ENCODE results near the gene INF2. TPM values are rescaled to one million over a fixed set of nuclear protein-coding genes. Genes with fewer than 3 reads are reported as not detected.
"Not testable (repeated sequence)": the region's sequence is repeated elsewhere in the genome, so short reads cannot be mapped to it uniquely, and the experiment has no call there.

INF2 gene
- total RNA-seq, 1 donor from 2014 or later, result 25.3 TPM

- DNase-seq (ENCODE audit: low read depth in 2 of 2), result peak in 1 of 2 donors; percentile 7
Observed at GRCh38 chr14:104734991-104735779, 45.8 kb downstream of the INF2 start.

DNA sequence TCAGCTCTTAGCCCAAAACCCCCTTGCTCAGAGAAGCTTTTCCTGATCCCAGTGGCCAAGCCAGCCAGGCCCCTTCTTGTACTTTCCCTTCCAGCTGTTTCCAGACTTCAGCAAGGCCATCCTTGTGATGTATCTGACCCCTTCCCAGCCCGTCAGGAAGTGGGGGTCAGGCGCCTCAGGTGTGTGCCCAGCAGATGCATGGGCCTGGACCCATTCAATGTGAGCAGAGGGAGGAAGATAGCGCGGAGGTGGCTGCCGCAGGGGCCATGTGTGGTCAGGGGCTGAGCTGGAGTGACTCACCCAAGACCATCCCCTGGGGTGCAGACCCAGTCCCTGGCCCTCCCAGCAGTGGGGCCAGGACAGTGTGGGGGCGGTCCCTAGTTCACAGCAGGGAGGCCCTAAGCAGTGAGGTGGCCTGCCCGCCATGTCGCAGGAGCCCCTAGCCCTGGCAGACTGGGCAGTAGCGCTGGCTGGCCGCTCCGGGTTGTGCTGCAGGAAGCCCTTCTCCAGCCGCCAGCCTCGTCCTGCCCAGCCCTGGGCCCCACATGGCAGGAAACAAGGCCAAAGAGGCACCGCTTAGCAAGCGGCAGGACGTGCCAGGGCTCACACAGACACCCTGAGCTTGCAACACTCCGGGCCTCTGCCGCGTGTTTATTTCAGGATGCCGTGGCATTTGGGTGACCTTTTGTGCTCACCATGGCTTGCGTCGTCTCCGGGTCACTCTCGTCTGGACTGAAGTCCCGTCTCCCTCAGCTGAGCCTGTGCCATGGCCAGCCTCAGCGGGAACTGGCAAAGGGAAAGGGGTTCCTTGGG is 46.6 kb downstream of the INF2 start:
- peak; percentile 85 to 88 for DNase-seq (ENCODE audit: low read depth in 2 of 2)

DNA sequence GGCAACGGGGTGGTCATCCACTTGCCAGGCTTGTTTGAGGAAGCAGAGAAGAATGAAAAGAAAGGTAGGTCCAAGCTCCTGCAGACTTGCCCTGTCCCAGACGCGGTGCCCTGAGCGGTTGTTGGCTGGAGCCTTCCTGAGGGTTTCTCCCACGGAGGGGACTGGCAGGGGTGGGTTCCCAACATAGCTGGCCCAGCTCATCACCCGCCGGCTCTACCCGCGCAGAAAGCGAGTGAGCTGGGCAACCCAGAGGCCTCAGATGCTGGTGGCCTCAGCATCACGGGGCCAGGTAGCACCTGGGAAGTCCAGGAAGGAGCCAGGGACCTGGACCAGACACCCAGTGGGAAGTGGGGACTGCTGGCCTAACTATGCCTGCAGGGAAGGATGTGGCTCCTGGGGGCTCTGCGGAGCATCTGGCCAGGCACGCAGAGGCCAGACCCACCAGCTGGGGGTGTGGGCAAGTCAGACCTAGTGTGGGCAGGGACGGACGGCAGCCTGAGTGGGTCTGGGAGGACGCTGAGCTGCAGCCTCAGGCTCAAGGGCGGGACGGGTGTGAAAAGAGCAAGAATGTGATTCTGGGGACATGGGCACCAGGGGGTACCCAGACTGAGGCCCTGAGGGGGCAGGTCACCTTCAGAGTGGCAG is 49.1 kb downstream of the INF2 start:
- DNase-seq (ENCODE audit: low read depth in 2 of 2), result no peak

DNA sequence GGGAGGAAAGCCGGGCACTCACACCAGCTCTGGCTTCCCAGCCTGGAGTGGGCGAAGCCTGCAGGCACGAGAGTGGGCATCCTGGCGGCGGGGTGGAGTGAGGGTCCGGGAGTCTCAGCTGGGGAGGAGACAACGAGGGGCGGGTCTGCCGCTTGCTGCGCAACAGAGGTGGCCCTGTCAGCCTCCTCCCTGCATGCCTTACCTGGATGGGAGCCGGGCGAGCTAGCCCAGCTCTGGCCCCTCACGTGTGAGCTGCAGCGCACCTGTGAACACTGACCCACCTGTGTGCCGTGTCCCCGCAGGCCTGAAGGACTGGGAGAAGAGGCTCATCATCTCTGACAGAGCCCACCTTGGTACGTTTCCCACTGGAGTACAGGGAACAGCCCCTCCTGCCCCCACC is 49.6 kb downstream of the INF2 start:
- no peak for DNase-seq (ENCODE audit: low read depth in 2 of 2)

GRCh38 chr14:104739546-104740516 is 50.4 kb downstream of the INF2 start:
- DNase-seq (ENCODE audit: low read depth in 2 of 2), result no peak

- no peak for DNase-seq (ENCODE audit: low read depth in 2 of 2)
Observed at GRCh38 chr14:104741108-104741802, 51.8 kb downstream of the INF2 start.

DNA sequence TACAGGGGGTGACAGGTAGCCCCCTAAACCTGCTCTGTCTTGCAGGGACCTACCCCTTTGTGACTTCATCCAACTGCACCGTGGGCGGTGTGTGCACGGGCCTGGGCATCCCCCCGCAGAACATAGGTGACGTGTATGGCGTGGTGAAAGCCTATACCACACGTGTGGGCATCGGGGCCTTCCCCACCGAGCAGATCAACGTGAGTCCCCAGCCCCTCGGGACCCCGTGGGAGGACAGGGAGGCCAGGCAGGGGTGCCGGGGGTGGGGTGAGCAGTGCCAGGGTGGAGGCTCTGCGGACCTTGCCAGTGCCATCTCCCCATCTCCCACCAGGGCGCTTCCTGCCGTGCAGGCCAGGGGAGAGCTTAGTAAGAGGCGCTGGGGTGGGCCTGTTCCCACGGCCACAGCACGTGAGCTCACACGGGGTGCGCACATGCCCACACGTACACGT is 52.4 kb downstream of the INF2 start:
- DNase-seq (ENCODE audit: low read depth in 2 of 2), result no peak

DNA sequence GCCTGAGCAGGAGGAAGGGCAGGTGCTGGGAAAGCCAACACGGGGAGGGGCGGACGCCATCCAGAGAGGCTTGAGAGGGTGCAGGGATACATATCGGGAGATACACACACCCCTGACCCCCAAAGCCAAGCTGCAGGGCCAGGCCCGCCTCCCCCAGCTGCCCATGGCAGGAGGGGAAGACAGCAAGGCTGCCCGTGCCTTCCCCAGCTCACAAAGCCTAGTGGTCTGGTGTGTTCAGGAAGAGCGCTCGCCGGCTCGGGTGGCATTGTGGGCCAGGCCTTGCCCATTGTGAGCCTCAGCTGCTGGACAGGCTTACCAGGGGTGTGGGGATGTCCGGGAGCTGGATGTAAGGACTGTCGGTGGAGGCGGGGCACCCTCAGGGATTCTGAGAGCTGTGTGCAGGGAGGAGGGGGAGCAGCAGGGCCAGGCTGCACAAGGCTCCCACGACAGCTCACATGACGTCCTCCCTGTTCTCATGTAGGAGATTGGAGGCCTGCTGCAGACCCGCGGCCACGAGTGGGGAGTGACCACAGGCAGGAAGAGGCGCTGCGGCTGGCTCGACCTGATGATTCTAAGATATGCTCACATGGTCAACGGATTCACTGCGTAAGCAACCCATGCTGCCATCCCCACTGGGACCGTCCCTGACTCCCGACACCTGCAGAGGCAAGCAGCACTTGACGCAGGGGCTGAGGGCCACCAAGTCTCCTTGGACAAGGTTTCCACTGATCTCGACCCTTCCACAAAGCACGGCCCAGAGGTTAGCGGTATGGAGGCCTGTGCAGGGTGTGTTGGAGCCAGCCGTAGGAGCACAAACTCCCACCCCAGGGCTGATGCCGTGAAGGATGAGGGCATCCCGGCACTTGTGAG is 53.4 kb downstream of the INF2 start:
- DNase-seq (ENCODE audit: low read depth in 2 of 2), result no peak

- no peak for DNase-seq (ENCODE audit: low read depth in 2 of 2)
Observed at GRCh38 chr14:104743461-104744380, 54.3 kb downstream of the INF2 start.

GRCh38 chr14:104744484-104744883 is 55.1 kb downstream of the INF2 start:
- no peak for DNase-seq (ENCODE audit: low read depth in 2 of 2)

DNA sequence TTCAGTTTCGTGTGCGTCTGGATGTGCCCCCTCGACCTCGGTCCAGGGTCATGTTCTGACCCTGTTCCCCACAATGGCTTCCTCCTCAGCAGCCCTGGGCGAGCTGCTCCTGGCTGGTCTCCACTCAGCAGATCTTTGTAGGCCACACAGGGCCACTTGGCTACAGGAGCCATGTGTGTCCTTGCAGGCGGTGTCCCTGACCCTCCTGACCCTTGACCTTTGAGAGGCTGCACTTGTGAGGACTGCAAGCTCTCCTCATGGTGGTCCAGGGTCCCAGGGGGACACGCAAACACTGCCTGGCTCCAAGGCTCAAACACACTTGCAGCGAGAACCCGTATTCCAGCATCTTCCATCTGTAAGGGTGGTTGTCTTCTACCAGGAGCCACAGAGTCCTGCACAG is 56.0 kb downstream of the INF2 start:
- no peak for DNase-seq (ENCODE audit: low read depth in 2 of 2)

DNA sequence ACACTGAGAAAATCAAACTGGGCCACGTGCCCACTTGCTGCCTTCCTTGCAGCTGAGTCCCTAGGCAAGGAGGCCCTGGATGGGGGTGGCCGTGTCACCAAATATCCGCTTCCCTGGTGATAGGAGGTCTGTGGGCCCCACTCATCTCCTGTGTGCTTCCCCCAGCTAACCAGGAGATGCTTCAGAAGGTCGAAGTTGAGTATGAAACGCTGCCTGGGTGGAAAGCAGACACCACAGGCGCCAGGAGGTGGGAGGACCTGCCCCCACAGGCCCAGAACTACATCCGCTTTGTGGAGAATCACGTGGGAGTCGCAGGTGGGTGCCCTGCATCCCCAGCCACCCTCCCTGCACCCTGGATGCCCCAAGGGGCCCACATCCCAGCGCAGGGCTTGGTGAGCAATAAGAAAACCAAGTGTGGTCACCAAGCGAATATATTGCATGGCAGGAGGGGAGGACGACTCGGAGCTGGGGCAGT is 56.7 kb downstream of the INF2 start:
- DNase-seq (ENCODE audit: low read depth in 2 of 2), result no peak

DNA sequence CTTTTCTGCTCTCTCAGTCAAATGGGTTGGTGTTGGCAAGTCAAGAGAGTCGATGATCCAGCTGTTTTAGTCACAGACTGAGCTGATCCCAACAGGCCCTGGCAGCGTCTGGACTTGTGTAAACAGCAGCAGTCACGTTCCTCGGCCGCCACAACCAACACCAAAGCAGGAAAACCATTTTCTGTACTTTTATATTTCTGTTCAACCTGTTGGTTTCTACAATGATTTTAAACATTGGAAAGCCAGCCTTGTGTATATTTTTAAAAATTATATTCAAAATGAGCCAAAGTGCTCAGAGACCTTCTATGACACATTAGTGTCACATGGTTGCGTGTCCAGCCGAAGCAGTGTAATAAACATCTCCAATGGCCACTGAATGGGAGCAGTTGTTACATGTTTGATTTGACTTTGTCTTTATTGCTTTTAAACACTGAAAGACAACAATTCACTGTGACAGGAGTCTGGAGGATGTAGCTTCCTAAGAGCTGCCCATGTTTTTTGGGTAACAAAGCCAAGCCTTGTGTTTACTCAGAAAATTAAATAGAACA is 57.6 kb downstream of the INF2 start:
- no peak for DNase-seq (ENCODE audit: low read depth in 2 of 2)

GRCh38 chr14:104747876-104748275 is 58.5 kb downstream of the INF2 start:
- no peak for DNase-seq (ENCODE audit: low read depth in 2 of 2)

- no peak for DNase-seq (ENCODE audit: low read depth in 2 of 2)
Observed at GRCh38 chr14:104749111-104749649, 59.8 kb downstream of the INF2 start.

DNA sequence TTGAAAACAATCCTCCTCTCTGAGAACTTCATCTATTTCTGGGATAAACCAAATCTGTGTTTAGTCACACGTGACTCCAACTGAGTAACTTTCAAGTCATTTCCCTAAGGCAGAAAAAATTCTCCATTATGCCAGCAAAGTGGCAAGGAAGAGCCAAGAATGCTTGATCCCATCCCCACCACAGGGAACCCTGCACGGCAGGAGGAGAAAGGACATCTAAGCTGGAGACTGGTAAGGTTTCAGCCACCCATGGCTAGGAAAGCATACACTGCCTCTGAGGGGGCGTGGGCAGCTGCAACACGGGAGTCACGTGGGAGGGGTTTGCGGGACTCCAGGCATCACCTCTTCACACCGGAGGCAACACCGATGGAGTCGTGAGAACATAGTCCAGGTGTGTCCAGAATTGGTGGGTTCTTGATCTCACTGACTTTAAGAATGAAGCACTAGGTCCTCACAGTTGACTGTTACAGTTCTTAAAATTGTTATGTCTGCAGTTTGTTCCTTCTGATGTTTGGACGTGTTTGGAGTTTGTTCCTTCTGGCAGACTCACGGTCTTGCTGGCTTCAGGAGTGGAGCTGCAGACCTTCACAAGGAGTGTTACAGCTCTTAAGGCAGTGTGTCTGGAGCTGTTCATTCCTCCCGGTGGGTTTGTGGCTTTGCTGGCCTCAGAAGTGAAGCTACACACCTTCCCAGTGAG is 60.8 kb downstream of the INF2 start:
- DNase-seq (ENCODE audit: low read depth in 2 of 2), result no peak

DNA sequence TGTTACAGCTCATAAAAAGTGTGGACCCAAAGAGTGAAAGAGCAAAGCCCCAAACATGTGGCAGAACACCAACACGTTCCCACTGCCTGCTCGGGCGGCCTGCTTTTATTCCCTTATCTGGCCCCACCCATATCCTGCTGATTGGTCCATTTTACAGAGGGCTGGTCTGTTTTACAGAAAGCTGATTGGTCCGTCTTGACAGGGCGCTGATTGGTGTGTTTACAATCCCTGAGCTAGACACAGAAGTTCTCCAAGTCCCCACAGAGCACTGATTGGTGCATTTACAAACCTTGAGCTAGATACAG is 61.3 kb downstream of the INF2 start:
- DNase-seq (ENCODE audit: low read depth in 2 of 2), result not testable (repeated sequence)

All from dermis microvascular lymphatic vessel endothelial cell (primary cell).